ENCODE data around the gene PARP1.

GRCh38 chr1:226370144-226370923, 37.6 kb downstream of the PARP1 start:
- TF ChIP-seq POLR2A (IDR thresholded peaks at IDR 0.05): no peak
- no peak for TF ChIP-seq CTCF (IDR thresholded peaks at IDR 0.05)
- TF ChIP-seq POLR2AphosphoS5 (IDR thresholded peaks at IDR 0.05; ENCODE audit: insufficient read depth in 1 of 2, low read depth in 1 of 2): no peak
